Amniotic stem cell (primary cell): ENCODE measurements around the gene NRXN3.
"Not testable (repeated sequence)": the region's sequence is repeated elsewhere in the genome, so short reads cannot be mapped to it uniquely, and the experiment has no call there.

Experiments
- DNase-seq: peaks from one replicate; lab custom pipeline; 2025; lab: John Stamatoyannopoulos, UW

NRXN3 gene

GRCh38 chr14:78403278-78403815, 233.2 kb downstream of the NRXN3 start:
- no peak for DNase-seq

DNA sequence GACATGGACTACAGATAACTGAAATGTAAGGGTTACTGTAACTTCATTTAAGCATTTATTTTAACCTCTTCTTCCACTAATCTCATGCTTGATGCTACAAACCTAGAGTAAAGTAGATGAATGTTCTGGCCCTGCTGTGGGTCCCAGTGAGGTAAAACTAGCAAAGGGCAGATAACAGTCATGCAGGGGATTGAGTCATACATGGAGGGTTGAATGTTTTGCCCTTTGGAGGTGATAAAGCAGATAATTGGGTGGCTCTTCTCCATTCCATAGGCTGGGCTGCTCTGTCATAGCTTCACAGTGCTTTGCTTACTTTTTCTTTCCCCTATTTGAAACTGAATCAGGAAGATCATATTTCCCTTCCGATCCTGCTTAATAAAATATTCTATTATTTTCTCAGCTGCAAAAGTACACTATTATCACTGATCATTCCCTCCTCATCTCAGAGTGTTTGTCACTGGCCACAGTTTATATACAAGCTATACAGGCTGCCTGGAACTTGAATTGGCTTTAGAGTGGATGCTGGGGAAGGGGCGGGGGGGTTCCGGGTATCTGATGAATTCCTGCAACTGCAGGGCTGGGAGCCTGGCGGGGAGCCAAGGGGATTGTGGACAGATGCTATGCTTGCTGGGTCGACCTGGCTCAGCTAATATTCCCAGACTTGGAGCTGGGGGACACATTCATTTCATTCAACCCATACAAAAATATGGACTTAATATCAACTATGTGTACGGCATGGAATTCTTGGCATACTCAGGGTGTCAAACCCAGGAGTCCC, 235.1 kb downstream of the NRXN3 start:
- no peak for DNase-seq

DNA sequence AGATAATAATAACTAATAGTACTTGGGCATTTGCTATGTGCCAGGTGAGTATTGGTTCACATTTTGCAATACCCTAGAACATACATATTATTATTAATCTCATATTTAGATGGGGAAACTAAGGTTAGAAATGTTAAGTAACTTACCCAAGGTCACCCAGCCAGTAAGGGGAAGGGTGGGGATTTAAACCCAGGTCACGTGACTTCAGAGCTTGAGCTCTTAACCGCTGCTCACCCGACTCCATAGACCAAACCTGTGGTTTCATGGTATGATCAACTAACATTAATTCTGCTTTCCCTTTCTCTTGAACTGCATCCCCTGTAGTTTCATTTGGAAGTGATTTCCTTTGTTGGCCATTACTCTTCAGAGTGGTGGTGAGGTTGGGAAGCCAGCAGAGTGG, 242.3 kb downstream of the NRXN3 start:
- no peak for DNase-seq

GRCh38 chr14:78414172-78414571, 244.0 kb downstream of the NRXN3 start:
- no peak for DNase-seq

DNA sequence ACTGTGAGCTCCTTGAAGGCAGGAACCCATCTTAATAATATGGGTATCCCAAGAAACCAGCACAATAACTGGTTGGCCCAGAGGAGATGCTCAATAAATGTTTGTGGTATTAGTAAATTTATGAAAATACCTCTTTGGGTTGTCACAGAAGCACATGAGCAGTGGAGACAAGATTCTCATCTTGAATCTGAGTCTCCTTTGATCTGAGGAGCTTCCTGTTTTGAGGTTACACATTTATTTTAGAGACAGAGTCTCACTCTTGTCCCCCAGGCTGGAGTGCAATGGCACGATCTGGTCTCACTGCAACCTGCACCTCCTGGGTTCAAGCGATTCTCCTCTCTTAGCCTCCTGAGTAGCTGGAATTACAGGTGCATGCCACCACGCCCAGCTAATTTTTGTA, 247.4 kb downstream of the NRXN3 start:
- DNase-seq, result no peak

DNA sequence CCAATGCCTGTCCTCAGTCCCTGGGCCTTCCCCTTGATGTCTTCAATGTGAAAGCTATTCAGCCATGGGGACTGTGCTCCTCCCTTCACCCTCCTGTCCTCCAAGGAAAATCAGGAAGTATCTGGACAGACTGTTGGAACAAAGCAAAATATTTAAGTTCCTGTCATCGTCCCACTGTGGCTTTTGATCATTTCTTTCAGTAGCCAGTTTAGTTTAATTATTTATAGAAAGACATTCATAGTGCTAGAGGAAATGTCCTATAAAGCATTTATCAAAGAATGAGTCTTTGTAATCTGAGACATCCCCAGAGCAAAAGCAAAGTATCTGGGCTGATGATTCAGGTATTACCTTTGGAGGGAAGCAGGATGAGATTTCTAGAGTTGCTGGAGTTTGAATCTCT, 254.1 kb downstream of the NRXN3 start:
- no peak for DNase-seq

GRCh38 chr14:78425330-78425729, 255.2 kb downstream of the NRXN3 start:
- DNase-seq, result no peak

GRCh38 chr14:78425782-78426181, 255.6 kb downstream of the NRXN3 start:
- DNase-seq, result no peak

DNA sequence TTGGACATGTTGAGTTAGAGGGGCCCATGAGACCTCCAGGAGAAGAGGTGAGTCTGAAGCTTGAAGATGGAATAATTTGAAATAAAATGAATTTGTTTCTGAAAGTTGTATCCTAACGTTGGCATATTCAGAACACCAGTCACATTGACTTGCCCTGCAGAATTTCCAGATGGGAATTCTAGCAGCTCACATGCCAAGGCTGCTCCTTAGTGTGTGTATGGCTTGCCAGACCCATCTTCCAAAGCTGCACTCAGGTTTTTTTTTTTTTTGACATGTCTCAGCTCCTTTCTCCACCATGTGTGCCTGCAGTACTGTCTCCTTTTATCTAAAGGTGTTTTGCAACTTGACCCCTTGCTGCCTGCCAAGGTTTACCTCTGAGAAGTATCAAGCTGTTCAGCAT, 261.9 kb downstream of the NRXN3 start:
- DNase-seq, result no peak

DNA sequence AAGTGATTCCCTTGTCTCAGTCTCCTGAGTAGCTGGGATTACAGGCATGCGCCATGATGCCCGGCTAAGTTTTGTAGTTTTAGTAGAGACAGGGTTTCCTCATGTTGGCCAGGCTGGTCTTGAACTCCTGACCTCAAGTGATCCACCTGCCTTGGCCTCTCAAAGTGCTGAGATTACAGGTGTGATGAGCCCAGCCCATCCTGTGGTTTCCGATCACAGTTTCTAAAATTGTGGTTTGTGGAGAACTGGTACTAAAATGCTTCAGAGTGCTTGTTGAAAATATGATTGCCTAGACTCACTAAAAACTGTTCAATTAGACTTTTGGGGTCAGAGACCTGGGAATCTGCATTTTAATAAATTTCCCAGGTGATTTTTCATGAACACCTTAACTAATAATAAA, 267.3 kb downstream of the NRXN3 start:
- DNase-seq, result not testable (repeated sequence)

DNA sequence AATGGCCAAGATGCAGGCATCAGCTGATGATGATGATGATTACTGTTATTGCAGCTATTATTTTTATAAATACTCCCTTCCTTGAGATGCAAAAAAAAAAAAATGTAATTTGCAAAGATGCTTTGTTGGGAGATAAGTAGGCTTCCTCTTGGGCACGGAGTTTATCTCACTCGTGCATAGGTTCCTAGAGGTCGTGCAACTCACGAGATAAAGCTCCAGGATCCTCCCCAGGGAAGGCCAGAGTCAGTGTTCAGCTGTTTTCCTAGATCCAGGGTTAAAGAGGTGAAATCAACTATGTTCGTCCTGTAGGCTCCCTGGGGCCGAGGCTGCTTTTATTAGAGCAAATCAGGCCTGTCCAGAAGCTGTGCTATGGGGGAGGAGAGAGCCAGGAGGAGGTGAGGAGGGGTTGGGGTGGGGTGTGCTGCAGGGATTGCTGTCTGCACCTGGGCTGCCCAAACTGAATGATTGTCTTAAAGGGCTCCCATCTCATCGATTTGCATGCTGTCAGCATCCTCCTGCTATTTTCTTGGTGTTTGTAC, 270.3 kb downstream of the NRXN3 start:
- DNase-seq, result no peak

DNA sequence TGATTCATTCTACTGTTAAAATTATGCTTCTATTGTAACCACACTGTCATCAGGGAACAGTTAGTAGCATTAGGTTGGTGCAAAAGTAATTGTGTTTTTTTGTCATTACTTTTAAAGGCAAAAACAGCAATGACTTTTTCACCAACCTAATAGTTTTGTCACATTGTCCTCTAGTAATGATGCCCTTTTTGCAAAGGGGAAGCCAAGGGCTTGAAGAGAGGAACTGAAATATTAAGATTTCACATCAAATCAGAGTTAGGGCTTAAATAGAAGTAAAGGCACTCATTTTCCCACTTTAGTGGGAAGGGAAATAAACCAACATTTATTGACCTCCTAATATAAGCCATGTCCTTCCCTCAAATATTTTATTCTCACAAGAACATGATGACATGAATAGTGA, 273.7 kb downstream of the NRXN3 start:
- no peak for DNase-seq

DNA sequence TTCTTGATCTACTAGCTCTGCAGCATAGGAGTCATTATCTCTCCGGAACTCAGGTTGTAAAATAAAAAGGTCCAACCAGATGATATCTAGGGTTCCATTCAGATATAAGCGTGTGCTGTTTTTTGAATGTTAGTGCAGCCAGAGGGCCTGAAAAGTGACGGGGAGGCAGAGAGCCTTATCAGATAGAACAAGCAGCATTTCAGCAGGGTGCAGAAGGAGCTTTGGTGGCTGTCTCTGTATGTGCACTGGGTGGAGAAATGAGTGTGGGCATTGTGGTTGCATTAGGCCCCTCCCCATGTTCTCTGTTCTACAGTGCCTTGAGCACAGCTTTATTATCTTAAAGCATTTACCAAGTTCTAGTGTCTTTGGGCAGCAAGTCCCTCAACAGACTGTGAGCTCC, 275.1 kb downstream of the NRXN3 start:
- no peak for DNase-seq

DNA sequence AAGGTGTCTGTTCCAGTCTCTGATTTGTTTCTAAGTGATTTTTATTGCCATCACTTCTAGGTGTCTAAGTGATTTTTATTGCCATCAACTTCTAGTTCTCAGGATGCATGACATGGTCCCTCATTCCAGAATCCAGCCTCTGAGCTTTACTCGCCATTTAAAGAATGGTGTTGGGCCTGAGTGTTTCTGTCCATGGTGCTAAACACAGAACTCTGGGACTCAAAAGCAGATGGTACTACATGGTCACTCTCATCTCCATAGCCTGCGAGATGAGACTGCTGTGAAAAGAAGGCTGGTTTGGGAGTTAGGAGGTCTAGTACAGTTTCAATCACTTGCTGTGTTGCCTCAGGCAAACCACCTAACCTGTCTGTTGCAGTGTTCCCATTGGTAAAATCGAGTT, 276.6 kb downstream of the NRXN3 start:
- no peak for DNase-seq

DNA sequence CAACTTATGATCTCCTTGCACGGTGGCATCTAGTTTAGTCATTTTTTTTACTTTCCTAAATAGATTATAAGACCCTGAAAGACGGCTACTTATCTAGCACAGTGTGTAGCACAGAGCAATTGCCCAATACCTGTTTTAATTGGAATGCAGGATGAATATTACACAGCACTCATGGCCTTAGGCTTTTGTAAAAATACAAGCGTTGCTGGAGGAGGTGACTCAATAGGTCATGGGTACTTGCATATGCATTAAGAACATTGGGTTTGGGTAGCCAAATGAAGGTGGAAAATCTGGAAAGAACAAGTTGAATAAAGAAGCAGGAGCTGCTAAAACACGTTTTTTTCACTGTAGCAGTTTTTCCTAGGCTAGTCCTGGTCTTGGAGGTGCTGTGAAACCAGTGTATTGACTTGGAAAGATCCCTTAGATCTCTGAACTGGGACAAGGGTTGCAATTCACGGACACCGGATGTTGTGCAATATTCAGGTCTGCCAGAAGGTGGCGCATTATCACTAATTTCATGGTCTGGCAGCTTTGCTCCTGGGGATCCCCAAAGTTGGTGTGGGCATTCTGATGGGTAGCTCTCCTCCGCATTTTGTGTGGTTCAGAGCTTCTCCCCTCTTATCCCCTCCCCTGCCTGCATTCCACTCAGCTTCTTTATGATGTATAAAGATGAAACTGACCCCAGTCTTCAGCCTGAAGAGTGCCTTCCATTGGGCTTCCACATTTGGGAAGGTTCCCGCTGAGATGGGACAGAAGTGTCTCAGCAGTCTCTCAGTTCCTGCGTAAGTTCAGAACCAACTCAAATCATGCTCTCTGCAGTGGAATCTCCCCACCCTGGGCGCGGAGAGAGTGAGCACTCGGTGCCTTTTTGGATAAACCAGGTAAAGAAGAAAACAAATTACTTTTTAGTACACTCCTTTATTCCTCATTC, 278.3 kb downstream of the NRXN3 start:
- no peak for DNase-seq

DNA sequence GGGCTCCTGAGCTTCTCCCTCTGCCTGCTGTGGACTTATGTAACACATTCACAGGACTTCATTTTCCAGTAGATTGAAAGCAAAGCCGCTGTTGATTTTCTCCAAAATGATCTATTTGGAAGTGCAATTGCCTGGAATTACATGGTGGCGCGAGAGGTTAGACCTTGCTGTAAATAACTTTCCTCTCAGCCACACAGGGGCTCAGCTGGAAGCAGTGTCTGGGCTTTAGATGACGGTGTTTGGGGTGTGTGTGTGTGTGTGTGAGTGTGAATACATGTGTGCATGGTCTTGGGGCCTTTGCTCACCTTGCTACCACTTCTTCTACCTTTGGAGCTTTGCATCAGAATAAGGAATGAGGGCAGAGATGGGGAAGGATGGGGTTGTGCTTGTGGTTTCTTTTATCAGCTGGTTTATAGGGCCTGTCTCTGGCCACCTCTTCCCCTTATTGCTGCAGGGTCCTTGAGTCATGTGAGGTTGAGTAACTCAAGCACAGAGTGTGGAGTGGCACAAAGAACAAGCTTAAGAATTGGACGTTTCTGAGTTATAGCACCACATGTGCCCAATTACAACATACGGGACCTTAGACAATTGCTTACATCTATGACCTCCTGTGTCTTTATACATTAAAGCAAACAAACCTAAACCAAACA, 280.6 kb downstream of the NRXN3 start:
- no peak for DNase-seq

DNA sequence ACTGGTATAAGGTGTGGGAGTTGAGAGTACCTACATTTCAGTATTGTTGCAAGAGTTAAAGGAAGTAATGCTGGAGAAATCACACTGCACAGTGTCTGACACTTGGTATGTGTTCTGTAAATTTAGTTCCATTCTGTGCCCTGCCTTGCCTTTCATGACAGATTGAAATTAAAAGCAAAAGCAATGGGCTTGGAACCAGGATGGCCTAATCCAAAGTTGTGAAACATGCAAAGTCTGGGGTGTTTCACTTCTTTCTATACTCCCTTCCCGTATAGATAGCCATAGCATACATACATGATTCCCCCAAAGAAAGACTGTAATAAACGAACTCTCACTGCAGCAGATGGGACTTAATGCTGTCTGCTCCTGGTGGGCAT, 281.1 kb downstream of the NRXN3 start:
- DNase-seq, result no peak

- no peak for DNase-seq
Measured at GRCh38 chr14:78455896-78456435, 285.8 kb downstream of the NRXN3 start.

- DNase-seq, result no peak
Measured at GRCh38 chr14:78469947-78470346, 299.8 kb downstream of the NRXN3 start.

DNA sequence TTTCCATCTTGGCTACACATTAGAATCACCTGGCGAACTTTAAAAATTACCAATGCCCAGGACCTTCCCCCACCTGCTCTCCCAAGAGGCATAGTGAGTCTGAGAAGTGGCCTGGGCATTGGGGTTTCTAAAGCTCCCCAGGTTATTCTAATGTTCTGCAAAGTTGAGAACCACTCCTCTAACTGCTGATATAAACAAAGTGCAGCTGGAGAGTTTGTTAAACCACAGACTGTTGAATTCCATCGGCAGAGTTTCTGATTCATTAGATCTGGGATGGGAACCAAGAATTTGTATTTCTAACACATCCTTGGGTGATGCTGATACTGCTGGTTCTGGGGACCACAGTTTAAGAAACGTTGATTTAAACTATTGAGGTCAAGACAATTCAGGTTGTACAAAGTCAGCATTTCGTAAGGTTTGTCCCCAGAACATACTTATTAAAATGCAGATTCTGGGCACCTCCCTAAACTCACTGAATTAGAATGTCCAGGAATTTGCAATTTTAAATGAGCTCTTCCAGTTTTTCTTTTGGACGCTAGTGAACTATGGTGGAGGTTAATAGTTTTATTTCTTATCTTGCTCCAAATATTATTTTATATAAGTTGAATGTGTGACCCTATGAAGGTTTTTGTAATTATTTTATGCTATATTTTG, 309.1 kb downstream of the NRXN3 start:
- DNase-seq, result no peak

GRCh38 chr14:78484028-78484427, 313.9 kb downstream of the NRXN3 start:
- DNase-seq, result no peak
